K562 (cell line): ENCODE measurements around the gene NRXN2. TPM values are rescaled to one million over a fixed set of nuclear protein-coding genes. Genes with fewer than 3 reads are reported as not detected.

ENCODE experiments used
- EZH2 ChIP-seq: IDR thresholded peaks from 2 replicates; pipeline ENCODE4 v1.6.1; 2012; ENCODE audit warnings: low read depth, mild to moderate bottlenecking, inconsistent platforms, low read length, borderline replicate concordance
- GTF2A2 ChIP-seq: IDR thresholded peaks from 2 replicates; pipeline ENCODE4 v1.6.1; 2016; ENCODE audit warnings: mild to moderate bottlenecking, missing genetic modification characterization, missing compliant biosample characterization
- HLTF ChIP-seq: fragments of 450-650 bp; IDR thresholded peaks from 2 replicates; pipeline ENCODE4 v1.6.1; 2016
- JUN ChIP-seq, 2 experiments: sonication (generic) in 1 of 2; formaldehyde crosslinking in 1 of 2; IDR thresholded peaks; 2 replicates each; pipeline versions ENCODE4 v1.6.1 to v1.8.0; 2012 to 2022; ENCODE audit warnings: borderline replicate concordance in 2 of 2, mild to moderate bottlenecking in 2 of 2, improper control_type of control experiment in 1 of 2, low read depth in 1 of 2, low read length in 1 of 2, missing genetic modification reagents in 1 of 2
- PHB2 ChIP-seq: fragments of 450-650 bp; IDR thresholded peaks from 2 replicates; pipeline ENCODE4 v1.6.1; 2017; ENCODE audit warnings: low read depth
- PYGO2 ChIP-seq: fragments of 450-650 bp; IDR thresholded peaks from 2 replicates; pipeline ENCODE4 v1.6.1; 2016; ENCODE audit warnings: mild to moderate bottlenecking, missing genetic modification characterization, moderate library complexity, missing compliant biosample characterization
- RUNX1 ChIP-seq: sonication (generic); IDR thresholded peaks from 2 replicates; pipeline ENCODE4 v1.6.1; 2016; ENCODE audit warnings: antibody characterized with exemption, low read depth
- SETDB1 ChIP-seq: IDR thresholded peaks from one replicate; pipeline ENCODE4 v1.6.1; 2012; ENCODE audit warnings: low read length, control low read depth, inconsistent platforms
- SMAD2 ChIP-seq: fragments of 150-350 bp; IDR thresholded peaks from 2 replicates; pipeline ENCODE4 v1.6.1; 2014; ENCODE audit warnings: low read depth, mild to moderate bottlenecking, low read length
- STAT6 ChIP-seq: sonication (generic); formaldehyde crosslinking; IDR thresholded peaks from 2 replicates; pipeline ENCODE4 v1.8.1; 2023; ENCODE audit warnings: mild to moderate bottlenecking, missing genetic modification reagents
- THRA ChIP-seq: fragments of 450-650 bp; IDR thresholded peaks from 2 replicates; pipeline ENCODE4 v1.6.1; 2017; ENCODE audit warnings: mild to moderate bottlenecking, moderate library complexity
- U2AF1 ChIP-seq: fragments of 200-400 bp; formaldehyde crosslinking; optimal IDR thresholded peaks from 2 replicates; pipeline ENCODE3; 2017; ENCODE audit warnings: mild to moderate bottlenecking, low read depth, low read length, moderate library complexity
- WHSC1 ChIP-seq: IDR thresholded peaks from one replicate; pipeline ENCODE4 v1.6.1; 2012; ENCODE audit warnings: low read length, control low read depth, inconsistent platforms
- polyA plus RNA-seq, 8 experiments: library from polyadenylated mRNA; depleted of rRNA in 4 of 8; stranded (reverse) in 5 of 8; unstranded in 3 of 8; fragments of >200 nt; fragmentation: Nextera tagmentation in 2 of 8; fragmentation: Illumina TruSeq in 1 of 8; extraction: Ambion mirVana in 2 of 8; extraction: Trizol in 1 of 8; gene quantifications; 2 replicates each; pipeline versions ENCODE4 v1.2.1 to v1.2.3, GENCODE V29; 2011 to 2014; ENCODE audit warnings: inconsistent platforms in 1 of 8, missing spikeins in 1 of 8
- total RNA-seq, 7 experiments: library from RNA; depleted of rRNA in 6 of 7; stranded (reverse); fragments of >200 nt in 6 of 7; fragmentation: Illumina TruSeq in 2 of 7; extraction: Trizol in 2 of 7; gene quantifications; 2 replicates each; pipeline versions ENCODE4 v1.2.1 to v1.2.3, GENCODE V29; 2011 to 2021; ENCODE audit warnings: low replicate concordance in 1 of 7
- TF ChIP-seq, protein P1 (sequence below), 2 experiments: fragments of 450-650 bp in 1 of 2; sonication (generic) in 1 of 2; formaldehyde crosslinking in 1 of 2; IDR thresholded peaks; 2 replicates each; pipeline versions ENCODE4 v1.7.1 to v1.9.0; 2016 to 2022; ENCODE audit warnings: inconsistent platforms in 1 of 2, mild to moderate bottlenecking in 1 of 2, missing genetic modification reagents in 1 of 2

Gene NRXN2
- total and polyA plus RNA-seq, 9 of the 15 experiments (the other 6 are each of a cell fraction or from before 2014, with no cell fraction given) = 0.07 to 0.47 (median 0.15) TPM; not detected in 4

DNA sequence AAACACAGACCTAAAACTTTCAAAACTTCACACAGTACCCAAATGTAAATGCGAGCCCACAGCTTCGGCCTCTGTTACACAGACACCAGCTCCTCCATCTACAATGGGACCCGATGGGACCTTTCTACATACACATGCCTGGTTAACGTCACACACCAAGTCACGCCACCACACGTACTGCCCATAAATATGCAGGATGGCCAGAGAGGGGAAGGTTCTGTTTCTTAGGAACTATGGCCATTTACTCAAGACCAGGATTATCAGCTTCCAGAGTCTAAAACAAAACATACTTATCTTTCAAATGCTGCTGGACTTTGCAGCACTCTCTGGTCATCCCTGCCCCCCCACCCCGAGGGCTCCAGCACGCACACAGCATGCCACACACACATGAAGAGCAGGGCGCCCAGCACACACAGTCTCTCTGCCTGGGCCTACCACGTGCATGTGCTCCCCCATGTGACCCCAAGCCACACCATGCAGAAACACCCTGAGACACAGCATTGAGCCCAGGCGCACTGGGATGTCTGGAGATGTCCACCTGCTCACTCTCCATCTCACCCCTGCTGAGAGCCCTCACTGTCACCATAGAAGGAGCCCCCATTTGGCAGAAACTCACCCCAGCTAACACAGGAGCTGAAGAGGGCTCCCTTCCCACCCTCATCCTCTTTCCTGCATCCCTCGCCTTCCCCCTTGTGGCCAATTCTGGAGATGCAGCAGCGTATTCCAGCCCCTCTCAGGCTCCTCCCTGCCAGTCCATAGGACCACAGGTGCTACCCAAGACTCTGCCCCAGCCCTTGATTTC is 70.2 kb downstream of the NRXN2 start (continued):
- TF ChIP-seq THRA (no peak), PHB2 (no peak), GTF2A2 (tag) (no peak), WHSC1 (no peak), U2AF1 (no peak), SETDB1 (no peak), EZH2 (no peak), STAT6 (no peak), PYGO2 (tag) (no peak), HLTF (0 out of 2 replicates have a peak, but pooled peaks have one; percentile 37), SMAD2 (no peak), JUN (IDR thresholded peaks at IDR 0.05; ENCODE audit: borderline replicate concordance, low read depth, low read length) (no peak), JUN (CRISPR knock-in tag; IDR thresholded peaks at IDR 0.05; ENCODE audit: borderline replicate concordance) (no peak), RUNX1 (no peak)
- TF ChIP-seq, protein P1, sequence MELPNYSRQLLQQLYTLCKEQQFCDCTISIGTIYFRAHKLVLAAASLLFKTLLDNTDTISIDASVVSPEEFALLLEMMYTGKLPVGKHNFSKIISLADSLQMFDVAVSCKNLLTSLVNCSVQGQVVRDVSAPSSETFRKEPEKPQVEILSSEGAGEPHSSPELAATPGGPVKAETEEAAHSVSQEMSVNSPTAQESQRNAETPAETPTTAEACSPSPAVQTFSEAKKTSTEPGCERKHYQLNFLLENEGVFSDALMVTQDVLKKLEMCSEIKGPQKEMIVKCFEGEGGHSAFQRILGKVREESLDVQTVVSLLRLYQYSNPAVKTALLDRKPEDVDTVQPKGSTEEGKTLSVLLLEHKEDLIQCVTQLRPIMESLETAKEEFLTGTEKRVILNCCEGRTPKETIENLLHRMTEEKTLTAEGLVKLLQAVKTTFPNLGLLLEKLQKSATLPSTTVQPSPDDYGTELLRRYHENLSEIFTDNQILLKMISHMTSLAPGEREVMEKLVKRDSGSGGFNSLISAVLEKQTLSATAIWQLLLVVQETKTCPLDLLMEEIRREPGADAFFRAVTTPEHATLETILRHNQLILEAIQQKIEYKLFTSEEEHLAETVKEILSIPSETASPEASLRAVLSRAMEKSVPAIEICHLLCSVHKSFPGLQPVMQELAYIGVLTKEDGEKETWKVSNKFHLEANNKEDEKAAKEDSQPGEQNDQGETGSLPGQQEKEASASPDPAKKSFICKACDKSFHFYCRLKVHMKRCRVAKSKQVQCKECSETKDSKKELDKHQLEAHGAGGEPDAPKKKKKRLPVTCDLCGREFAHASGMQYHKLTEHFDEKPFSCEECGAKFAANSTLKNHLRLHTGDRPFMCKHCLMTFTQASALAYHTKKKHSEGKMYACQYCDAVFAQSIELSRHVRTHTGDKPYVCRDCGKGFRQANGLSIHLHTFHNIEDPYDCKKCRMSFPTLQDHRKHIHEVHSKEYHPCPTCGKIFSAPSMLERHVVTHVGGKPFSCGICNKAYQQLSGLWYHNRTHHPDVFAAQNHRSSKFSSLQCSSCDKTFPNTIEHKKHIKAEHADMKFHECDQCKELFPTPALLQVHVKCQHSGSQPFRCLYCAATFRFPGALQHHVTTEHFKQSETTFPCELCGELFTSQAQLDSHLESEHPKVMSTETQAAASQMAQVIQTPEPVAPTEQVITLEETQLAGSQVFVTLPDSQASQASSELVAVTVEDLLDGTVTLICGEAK (IDR thresholded peaks at IDR 0.05) = no peak
- TF ChIP-seq, protein P1 (CRISPR knock-in tag; IDR thresholded peaks at IDR 0.05) = no peak
